GM12892 (cell line): Measurements from ENCODE around the gene ARHGAP24.

Experiments used
- POLR2A ChIP-seq: IDR thresholded peaks from 2 replicates; pipeline ENCODE4 v1.6.1; 2011; ENCODE audit warnings: low read depth, low read length, control low read depth
- POLR2AphosphoS5 ChIP-seq: IDR thresholded peaks from 2 replicates; pipeline ENCODE4 v1.6.1; 2011; ENCODE audit warnings: low read depth, low read length, control low read depth
- TAF1 ChIP-seq: IDR thresholded peaks from 2 replicates; pipeline ENCODE4 v1.6.1; 2011; ENCODE audit warnings: low read depth, mild to moderate bottlenecking, control low read depth, low read length, borderline replicate concordance

DNA sequence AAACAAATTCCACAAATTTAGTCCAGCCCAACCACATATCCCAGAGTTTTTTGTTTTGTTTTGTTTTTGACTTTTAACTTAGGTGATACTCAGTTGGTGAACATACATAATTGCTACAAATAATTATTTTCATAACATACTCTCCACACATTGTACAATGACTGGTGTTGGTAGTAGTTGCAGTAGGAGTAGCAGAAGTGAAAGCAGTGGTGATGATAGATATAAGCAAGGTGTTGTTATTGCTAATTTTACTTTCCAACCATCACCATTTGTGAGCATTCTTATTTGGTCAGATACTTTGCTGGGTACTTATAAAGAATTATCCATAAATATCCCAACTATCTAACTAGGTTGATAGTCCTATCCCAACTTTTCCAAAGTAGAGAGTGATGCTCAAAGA, 47.3 kb downstream of the ARHGAP24 start:
- TF ChIP-seq POLR2A: no peak
- TF ChIP-seq TAF1: no peak
- no peak for TF ChIP-seq POLR2AphosphoS5
